Hepatocyte (in vitro differentiated cells): Measurements from ENCODE around the gene VILL.

Experiments
- EZH2 ChIP-seq: fragments of 200-600 bp; sonication (generic); IDR thresholded peaks from 2 replicates; pipeline ENCODE4 v1.6.1; 2016; ENCODE audit warnings: antibody characterized with exemption, mild to moderate bottlenecking, borderline replicate concordance
- EZH2phosphoT487 ChIP-seq: fragments of 200-600 bp; sonication (generic); IDR thresholded peaks from one replicate; pipeline ENCODE4 v1.6.1; 2018; ENCODE audit warnings: antibody characterized with exemption, mild to moderate bottlenecking, low read depth, moderate library complexity; ENCODE audit not compliant: unreplicated experiment, severe bottlenecking
- TF ChIP-seq, protein P1 (sequence below): fragments of 200-600 bp; sonication (generic); IDR thresholded peaks from 2 replicates; pipeline ENCODE4 v1.5.1; 2016; ENCODE audit warnings: antibody characterized with exemption, mild to moderate bottlenecking; ENCODE audit not compliant: poor library complexity

DNA sequence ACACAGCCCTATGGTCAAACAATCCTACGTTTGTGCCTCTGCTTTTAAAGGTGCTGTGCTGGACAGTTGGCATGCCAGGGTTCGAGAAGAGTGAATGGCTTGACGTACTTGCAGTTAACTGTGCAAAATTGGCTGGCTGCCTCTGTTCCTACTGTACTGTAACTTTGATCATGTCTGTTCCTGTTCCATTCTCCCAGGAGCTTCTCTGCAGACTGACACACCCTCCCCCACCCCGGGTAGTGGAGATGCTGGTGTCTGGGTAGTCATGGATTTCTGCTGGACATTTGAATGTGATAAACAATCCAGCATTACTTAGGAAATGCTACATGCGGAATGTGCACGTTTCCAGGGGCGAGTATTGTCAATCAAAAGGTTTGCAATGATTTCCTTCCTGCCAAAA, 6.5 kb upstream of the VILL start:
- TF ChIP-seq, protein P1, sequence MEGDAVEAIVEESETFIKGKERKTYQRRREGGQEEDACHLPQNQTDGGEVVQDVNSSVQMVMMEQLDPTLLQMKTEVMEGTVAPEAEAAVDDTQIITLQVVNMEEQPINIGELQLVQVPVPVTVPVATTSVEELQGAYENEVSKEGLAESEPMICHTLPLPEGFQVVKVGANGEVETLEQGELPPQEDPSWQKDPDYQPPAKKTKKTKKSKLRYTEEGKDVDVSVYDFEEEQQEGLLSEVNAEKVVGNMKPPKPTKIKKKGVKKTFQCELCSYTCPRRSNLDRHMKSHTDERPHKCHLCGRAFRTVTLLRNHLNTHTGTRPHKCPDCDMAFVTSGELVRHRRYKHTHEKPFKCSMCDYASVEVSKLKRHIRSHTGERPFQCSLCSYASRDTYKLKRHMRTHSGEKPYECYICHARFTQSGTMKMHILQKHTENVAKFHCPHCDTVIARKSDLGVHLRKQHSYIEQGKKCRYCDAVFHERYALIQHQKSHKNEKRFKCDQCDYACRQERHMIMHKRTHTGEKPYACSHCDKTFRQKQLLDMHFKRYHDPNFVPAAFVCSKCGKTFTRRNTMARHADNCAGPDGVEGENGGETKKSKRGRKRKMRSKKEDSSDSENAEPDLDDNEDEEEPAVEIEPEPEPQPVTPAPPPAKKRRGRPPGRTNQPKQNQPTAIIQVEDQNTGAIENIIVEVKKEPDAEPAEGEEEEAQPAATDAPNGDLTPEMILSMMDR: no peak
- TF ChIP-seq EZH2phosphoT487 (no peak), EZH2 (no peak)
